ENCODE results near the gene KRAS.

Gene KRAS

DNA sequence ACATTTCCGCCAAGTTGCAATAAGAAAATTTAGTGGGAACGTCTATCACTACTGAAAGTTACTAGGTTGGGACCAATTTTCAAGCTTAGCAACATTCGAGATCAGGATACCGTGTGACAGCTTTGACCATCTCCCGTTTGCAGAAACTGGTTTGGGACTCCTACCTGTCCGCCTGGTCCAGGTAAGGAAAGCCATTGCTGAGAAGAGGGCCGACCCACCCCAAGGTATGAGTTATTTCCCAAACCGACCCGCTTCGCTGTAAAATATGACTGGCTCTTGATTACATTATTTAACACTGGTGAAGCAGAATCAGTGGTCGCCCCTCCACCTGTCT, 56.0 kb downstream of the KRAS start:
- DNase-seq (ENCODE audit: low read depth): no peak

DNA sequence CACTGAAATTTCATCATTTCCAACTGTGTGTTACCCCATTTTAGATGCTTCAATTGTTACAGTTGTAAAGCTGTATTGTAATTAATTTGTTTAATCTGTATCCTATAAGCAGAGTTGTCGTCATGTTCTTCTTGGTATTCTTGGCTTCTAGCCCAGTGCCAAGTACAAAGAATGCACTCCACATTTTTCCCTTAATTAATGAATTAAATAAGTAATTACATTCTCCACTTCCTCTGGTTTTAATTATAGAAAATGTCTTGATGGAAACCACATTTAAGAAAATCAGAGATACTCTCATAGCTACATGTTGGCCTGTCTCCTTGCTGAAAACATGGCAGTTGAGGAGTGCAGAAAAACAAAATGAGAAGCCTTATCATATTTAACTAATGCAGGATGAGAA, 56.5 kb downstream of the KRAS start:
- no peak for DNase-seq (ENCODE audit: low read depth)

DNA sequence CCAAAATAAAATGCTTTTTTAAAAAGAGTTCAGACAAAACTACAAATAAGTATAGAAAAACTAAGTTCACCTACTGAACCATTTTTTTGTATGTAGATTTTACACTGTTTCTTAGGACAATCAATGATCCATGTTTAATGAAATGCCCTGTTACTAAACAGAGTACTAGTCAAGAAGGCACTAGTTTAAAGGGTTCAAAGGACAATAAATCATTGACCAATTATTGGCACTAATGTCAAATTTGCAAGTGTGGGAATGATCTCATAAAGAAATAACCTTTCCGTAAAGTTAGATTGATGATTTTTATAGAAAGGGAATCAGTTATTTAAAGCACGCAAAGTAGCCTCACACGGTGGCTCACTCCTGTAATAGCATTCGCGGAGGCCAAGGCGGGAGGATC, 59.9 kb downstream of the KRAS start:
- no peak for DNase-seq (ENCODE audit: low read depth)

DNA sequence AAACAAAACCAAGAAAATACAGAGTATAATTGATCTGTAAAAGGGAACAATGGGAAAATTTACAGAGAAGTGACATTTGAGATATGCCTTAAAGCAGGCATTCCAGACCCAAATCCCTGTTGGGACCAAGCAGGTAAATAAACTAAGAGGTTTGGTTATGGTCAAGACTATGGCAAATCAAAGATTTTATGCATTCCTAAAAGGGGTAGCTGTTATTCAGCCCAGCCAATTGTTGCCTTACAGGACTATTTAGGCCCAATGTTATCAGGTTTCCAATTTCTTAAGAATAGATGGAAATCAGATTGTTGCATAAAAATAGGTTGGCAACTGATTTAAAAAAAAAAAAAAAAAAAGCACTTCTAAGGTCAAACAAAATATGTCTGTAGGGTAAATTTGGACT, 61.1 kb downstream of the KRAS start:
- no peak for DNase-seq (ENCODE audit: low read depth)

DNA sequence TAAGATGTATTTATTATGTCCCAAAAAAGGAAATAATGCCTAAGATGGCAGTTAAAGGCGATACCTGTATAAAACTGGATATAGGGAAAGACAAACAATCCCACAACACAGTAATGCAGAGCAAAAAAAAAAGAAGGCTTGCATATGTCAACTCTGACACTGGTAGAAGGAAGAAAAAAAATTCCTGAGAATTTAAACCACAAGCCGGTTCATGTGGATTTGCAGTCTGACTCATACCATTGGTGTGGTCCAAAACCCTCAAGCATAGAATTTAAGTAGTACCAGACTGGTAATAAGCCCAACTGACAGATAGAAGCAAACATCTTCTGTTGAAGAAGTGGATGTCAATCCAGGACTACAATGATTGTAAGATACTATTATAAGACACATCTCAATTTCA, 62.9 kb downstream of the KRAS start:
- DNase-seq (ENCODE audit: low read depth): no peak

DNA sequence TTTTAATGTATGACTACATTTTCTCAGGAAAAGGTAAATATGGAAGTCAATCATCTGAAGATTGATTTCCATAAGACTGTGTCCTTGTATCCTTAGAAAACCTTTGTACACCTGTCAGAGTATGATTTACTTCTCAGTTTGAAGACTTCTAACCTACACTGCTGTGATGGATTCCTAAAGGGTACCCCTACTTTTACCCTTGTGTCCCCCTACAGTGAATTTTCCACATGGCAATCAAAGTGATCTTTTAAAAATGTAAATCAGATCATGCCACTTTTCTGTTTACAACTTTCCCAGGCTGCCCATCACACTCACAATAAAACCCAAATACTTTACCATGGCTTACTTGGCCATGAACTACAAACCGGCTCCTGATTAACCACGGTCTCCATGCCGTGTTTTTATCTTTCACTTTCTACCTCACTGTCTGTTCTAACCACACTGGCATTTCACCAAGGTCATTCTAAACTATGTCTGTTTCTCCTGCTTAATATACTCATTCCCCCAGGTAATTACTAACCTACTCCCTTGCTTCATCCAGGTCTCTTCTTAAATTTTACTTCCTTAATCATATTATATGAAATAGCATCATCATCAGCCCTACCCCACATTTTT, 63.8 kb downstream of the KRAS start:
- no peak for DNase-seq (ENCODE audit: low read depth)

DNA sequence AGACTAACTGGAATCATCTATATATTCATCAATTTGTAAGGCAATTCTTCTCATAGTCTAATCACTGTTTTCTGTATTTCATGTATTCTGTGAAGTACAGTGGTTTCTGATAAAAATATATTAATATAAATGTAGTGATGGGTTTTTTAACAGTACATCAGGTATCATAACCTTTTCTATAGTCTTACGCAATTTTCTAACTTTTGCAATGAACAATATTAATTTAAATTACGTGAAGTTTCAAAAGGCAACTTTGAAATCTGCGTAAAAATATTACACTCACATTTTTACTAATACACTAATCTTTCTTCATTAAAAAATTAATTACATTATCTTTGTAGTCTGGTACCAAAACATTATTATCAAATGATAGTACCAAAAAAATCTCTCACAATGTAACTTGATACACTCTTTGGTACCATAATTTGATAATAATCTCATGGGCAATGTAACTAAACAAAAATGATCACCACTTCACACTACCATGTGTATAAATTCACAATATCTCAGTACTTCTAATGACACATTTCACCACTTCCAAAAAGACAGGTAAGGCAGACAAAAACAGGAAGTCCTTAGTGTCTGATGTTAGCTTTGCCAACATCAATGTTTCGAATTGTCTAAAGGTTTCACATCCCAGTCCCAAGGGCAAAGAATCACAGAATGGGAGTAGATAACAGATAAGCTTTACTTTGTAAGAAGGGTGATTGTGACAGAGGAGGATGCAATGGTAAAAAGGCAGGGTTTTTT, 64.5 kb downstream of the KRAS start:
- DNase-seq (ENCODE audit: low read depth): no peak

DNA sequence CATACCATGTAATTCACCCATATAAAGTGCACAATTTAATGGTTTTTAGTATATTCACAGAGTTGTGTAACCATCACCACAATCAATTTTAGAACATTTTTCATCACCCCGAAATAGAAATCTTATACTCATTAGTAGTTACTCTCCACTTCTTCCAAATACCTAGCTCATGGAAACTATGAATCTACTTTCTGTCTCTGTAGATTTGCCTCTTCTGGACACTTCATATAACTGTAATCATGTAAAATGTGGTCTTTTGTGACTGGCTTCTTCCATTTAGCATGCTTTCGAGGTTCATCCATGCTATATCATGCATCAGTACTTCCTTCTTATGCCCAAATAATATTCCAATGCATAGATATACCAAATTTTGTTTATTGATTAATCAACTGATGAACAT, 66.6 kb downstream of the KRAS start:
- no peak for DNase-seq (ENCODE audit: low read depth)

DNA sequence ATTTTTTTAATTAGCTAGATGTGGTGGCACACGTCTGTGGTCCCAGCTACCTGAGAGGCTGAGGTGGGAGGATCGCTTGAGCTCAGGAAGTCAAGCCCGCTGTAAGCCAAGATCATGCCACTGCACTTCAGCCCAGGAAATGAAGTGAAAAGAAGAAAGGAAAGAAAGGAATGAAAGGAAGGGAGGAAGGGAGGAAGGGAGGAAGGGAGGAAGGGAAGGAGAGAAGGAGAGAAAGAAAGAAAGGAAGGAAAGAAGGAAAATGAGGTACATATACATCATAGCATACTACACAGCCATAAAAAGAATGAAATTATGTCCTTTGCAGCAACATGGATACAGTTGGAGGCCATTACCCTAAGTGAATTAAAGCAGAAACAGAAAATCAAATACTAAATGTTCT, 68.0 kb downstream of the KRAS start:
- no peak for DNase-seq (ENCODE audit: low read depth)

DNA sequence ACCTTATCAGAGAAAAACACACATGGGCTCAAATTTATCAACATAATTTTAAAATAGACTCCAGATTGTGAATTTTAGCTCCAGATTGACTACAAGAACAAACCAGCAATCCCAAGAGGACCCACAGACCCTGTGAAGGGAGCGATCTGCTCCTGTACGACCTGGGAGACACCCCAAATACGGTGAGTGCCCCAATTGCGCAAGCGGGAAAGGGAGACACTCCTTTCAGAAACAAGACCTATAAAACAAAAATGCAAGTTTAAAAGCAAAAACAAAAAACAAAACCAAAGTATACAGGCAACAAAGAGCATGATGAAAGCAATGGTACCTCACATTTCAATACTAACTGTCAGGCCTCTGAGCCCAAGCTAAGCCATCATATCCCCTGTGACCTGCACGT, 87.9 kb downstream of the KRAS start:
- no peak for DNase-seq (ENCODE audit: low read depth)

DNA sequence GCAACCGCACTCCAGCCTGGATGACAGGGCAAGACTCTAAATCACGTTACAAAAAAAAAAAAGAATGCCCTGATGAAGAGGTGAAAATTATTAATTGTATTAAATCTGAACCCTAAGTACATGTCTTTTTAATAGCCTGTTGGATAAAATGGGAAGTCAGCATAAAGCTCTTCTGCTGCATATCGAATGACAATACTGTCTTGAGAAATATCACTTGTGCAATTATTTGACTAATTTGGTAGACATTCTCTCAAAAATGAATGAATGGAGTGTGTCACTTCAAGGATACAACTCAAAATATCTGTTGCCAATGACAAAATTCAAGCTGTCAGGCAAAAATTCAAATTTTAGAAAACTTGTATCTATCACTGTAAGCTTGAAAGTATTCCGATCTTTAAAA, 94.7 kb downstream of the KRAS start:
- DNase-seq (ENCODE audit: low read depth): no peak

DNA sequence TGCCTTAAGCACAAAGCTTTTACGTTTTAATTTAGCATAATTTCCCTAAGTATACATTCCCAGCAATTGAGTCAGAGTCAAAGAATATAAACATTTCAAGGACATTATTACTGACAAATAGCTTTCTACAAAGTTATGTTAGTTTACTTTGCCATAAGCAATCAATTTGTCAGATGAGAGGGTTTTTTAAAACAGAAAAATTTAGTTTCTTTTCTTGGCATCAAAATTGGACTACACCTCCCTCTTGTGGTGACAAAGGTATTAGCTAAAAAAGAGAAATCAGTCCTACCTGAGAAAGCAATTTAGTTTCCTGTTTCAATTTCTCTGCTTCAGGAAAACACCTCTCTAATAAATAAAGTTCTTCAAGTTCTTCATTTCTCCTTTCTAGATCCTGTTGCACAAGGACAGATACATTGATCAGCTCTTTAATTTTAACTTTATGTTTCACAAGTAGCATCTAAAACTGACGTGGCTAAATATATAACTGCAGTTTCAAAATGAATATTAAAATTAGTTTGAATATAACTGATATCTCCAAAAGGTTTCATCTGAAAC, 95.6 kb downstream of the KRAS start:
- DNase-seq (ENCODE audit: low read depth): no peak

Data from activated T-cell treated with anti-CD3 and anti-CD28 coated beads for 48 hours (primary cell).